Activated gamma-delta T cell (primary cell): Measurements from ENCODE around the gene OAS3.
"Not testable (repeated sequence)": the region's sequence is repeated elsewhere in the genome, so short reads cannot be mapped to it uniquely, and the experiment has no call there.

Experiments
- DNase-seq: peaks from one replicate; lab custom pipeline; 2025; lab: John Stamatoyannopoulos, UW

OAS3 gene

DNA sequence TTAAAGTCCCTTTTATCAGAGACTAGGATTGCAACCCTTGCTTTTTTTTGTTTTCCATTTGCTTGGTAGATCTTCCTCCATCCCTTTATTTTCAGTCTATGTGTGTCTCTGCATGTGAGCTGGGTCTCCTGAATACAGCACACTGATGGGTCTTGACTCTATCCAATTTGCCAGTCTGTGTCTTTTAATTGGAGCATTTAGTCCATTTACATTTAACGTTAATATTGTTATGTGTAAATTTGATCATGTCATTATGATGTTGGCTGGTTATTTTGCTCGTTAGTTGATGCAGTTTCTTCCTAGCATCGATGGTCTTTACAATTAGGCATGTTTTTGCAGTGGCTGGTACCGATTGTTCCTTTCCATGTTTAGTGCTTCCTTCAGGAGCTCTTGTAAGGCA is 18.9 kb downstream of the OAS3 start:
- not testable (repeated sequence) for DNase-seq

DNA sequence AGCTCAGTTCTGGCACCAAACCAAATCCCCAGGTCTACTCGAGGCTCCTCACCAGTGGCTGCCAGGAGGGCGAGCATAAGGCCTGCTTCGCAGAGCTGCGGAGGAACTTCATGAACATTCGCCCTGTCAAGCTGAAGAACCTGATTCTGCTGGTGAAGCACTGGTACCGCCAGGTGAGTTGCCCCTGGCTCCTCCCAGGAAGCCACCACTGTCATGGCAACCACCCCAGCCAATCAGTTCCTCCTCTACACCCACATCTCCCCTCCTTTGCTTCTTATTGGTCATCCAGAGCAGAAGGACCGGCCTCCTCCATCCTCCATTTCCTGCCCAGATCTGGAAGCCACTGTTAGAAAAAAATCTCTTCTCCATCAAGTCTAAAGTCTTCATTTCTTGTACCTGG is 22.8 kb downstream of the OAS3 start:
- no peak for DNase-seq

DNA sequence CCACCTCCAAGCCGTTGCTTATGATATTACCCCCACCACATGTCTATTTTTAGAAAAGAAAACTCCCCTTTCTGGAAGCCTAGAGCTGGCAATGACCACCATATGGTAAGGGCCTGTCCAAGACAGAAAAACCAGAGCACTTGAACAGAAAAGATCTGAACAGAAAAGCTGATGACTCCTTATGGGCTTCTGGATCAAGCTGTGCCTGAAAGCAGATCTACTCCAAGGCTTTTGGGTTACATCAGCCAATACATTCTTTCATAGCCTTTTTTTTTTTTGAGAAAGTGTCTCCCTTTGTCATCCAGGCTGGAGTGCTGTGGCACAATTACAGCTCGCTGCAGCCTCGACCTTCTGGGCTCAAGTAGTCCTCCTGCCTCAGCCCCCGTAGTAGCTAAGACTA is 23.3 kb downstream of the OAS3 start:
- no peak for DNase-seq

DNA sequence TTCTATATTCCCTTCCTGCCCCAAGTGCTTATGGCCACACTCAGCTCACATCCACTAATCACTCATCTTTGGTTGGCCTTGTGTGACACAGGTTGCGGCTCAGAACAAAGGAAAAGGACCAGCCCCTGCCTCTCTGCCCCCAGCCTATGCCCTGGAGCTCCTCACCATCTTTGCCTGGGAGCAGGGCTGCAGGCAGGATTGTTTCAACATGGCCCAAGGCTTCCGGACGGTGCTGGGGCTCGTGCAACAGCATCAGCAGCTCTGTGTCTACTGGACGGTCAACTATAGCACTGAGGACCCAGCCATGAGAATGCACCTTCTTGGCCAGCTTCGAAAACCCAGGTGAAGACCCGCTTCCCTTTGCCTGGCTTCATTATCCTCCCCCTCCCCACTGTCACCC is 24.3 kb downstream of the OAS3 start:
- no peak for DNase-seq

DNA sequence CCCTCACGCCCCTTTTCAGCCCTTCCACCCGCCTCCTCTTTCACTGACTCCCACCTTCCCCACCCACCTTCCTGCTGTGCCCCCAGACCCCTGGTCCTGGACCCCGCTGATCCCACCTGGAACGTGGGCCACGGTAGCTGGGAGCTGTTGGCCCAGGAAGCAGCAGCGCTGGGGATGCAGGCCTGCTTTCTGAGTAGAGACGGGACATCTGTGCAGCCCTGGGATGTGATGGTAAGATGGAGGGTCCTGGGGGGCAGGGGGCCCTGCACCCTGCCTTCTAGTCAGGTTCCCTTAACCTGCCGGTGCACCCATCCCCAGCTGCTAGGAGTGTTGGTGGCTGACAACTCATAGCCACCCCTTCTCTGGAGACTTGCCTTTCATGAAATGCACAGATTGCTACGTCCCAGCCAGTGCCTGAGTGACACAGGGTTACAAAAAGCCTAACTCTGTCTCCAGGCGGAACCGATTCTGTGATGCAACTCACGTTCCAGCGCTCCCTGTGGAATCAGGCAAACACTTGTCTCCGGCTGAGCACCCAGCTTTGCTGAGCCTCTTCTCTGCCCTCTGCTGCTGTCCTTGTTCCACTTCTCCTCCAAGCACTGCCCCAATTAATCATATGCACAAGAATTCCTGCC is 25.1 kb downstream of the OAS3 start:
- no peak for DNase-seq

DNA sequence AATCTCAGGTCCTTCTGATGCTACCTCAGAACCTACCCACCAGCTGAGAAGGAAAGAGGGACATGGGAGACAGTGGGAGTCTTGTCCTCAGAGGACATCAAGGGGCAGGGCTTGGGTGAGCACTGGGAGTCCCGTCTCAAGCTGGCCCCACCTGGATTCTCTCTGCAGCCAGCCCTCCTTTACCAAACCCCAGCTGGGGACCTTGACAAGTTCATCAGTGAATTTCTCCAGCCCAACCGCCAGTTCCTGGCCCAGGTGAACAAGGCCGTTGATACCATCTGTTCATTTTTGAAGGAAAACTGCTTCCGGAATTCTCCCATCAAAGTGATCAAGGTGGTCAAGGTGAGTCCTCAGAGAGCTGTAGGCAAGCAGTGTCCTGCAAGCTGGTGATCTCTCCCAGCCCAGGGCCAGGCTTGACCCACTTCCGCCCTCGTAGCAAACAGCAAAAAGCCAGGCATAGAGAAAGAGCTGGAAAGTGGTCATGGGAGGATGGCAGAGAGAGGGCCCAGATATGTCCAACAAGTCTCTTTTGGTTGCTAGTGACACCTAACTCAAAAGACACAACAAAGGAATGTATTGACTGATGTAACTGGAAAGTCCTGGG is 25.9 kb downstream of the OAS3 start:
- no peak for DNase-seq

DNA sequence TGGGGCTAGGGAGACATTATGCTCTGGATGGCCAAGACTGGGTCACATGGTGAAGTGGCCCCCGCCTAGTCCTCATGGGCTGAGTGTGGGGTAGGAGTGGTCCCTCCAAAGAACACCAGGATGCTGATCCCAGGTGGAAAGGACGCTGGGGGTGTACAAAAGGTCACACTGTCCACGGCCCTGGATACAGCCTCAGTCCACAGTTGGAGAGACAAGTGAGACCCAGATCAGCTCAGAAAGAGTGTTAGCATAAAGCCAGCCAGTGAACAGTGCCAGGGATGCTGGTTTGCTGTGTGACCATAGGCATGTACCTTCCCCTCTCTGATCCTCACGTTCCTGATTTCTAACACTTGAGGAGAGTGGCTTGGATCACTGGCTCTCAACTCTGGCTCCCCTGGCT is 26.6 kb downstream of the OAS3 start:
- DNase-seq = no peak

DNA sequence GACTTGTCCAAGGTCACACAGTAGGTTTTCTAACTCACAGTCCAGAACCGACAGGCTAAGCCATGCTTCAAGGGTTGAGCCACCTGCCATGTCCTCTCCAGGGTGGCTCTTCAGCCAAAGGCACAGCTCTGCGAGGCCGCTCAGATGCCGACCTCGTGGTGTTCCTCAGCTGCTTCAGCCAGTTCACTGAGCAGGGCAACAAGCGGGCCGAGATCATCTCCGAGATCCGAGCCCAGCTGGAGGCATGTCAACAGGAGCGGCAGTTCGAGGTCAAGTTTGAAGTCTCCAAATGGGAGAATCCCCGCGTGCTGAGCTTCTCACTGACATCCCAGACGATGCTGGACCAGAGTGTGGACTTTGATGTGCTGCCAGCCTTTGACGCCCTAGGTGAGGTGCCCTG is 27.4 kb downstream of the OAS3 start:
- DNase-seq = no peak

DNA sequence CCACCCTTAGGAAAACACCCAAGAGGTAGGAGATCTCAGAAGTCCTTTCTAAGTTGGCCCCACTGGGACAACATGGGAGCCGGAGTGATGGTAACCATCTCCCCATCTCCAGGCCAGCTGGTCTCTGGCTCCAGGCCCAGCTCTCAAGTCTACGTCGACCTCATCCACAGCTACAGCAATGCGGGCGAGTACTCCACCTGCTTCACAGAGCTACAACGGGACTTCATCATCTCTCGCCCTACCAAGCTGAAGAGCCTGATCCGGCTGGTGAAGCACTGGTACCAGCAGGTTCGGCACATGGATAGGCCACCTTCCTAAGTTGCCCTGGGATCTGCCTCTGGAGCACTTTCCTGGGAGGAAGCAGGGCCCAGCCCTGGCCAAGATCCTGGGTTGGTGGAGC is 29.0 kb downstream of the OAS3 start:
- no peak for DNase-seq

DNA sequence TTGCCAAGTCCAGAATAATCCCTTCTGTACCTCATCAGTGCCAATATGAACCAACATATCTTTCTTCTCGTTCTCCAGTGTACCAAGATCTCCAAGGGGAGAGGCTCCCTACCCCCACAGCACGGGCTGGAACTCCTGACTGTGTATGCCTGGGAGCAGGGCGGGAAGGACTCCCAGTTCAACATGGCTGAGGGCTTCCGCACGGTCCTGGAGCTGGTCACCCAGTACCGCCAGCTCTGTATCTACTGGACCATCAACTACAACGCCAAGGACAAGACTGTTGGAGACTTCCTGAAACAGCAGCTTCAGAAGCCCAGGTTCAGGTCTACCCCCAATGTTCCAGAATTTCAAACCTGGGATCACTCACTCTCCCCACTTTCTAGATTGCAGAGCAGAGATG is 29.6 kb downstream of the OAS3 start:
- no peak for DNase-seq

DNA sequence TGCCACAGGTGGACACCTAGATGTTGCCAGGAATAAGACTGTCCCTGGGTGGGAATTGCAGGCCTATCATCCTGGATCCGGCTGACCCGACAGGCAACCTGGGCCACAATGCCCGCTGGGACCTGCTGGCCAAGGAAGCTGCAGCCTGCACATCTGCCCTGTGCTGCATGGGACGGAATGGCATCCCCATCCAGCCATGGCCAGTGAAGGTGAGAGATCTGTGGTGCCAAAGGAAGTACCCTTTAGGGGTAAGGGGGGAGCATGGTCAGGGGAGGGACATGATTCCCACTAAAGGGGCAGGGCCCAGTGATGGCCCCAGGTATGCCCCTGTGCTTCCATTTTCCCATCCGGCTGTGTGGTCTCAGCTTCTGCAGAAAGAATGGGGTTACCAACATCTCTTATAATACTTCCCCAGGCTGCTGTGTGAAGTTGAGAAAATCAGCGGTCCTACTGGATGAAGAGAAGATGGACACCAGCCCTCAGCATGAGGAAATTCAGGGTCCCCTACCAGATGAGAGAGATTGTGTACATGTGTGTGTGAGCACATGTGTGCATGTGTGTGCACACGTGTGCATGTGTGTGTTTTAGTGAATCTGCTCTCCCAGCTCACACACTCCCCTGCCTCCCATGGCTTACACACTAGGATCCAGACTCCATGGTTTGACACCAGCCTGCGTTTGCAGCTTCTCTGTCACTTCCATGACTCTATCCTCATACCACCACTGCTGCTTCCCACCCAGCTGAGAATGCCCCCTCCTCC is 31.5 kb downstream of the OAS3 start:
- no peak for DNase-seq

DNA sequence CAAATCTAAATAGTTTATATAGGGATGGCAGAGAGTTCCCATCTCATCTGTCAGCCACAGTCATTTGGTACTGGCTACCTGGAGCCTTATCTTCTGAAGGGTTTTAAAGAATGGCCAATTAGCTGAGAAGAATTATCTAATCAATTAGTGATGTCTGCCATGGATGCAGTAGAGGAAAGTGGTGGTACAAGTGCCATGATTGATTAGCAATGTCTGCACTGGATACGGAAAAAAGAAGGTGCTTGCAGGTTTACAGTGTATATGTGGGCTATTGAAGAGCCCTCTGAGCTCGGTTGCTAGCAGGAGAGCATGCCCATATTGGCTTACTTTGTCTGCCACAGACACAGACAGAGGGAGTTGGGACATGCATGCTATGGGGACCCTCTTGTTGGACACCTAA is 32.1 kb downstream of the OAS3 start:
- no peak for DNase-seq

DNA sequence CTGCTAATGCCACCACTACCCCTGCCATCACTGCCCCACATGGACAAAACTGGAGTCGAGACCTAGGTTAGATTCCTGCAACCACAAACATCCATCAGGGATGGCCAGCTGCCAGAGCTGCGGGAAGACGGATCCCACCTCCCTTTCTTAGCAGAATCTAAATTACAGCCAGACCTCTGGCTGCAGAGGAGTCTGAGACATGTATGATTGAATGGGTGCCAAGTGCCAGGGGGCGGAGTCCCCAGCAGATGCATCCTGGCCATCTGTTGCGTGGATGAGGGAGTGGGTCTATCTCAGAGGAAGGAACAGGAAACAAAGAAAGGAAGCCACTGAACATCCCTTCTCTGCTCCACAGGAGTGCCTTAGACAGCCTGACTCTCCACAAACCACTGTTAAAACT is 33.0 kb downstream of the OAS3 start:
- DNase-seq = no peak

DNA sequence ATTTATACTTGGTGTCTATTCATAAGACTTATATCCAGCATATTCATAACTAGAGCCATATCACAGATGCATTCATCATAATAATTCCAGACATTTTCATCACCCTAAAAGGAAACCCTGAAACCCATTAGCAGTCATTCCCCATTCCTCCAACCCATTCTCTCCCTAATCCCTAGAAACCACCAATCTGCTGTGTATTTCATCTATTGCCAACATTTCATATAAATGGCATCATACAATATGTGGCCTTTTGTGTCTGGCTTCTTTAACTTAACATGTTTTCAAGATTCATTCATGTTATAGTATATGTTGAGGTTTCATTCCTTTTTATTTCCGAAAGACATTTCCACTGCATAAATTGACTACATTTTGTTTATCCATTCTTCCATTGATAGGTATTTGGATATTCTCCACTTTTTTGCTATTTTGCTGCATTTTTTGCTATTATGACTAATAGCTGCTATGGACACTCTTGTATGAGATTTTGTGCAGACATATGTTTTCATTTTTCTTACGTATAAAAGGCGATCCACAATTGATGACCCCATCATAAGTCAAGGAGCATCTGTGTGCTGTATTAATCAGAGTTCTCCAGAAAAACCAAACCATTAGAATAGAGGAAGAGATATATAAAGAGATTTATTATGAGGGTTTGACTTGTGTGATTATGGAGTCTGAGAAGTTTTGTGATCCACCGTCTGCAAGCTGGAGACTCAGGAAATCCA is 34.9 kb downstream of the OAS3 start:
- no peak for DNase-seq

DNA sequence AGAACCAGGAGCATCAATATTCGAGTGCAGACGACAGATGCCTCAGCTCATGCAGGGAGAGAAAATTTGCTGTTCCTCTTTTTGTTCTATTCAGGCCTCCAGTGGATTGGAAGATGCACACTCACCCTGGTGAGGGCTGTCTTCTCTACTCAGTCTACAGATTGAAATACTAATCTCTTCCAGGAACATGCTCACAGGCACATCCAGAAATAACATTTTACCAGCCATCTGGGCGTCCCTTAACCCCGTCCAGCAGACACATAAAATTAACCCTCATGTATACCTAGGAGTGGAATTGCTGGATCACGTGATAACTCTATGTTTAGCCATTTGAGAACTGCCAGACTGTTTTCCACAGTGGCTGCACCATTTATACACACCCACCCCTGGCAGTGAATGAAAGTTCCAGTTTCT is 35.6 kb downstream of the OAS3 start:
- no peak for DNase-seq

DNA sequence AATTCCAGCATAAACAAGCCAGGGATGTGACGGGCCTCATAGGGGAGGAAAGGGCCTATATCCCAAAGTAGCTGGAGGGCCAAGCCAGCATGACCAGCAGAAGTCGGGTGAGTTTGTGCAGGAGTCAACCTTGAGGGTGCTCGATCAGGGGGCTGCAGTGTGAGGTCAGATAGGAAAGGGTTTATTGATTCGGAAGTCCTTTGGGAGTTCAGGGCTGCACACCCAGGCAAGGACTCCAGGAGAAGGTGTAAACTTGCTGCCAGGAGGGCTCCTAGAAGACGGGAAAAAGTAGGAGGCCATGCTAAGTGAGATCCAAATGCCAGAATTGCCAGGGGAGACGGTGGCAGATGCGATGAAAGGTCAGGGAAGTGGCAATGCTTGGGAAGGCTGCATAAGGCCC is 36.6 kb downstream of the OAS3 start:
- no peak for DNase-seq

DNA sequence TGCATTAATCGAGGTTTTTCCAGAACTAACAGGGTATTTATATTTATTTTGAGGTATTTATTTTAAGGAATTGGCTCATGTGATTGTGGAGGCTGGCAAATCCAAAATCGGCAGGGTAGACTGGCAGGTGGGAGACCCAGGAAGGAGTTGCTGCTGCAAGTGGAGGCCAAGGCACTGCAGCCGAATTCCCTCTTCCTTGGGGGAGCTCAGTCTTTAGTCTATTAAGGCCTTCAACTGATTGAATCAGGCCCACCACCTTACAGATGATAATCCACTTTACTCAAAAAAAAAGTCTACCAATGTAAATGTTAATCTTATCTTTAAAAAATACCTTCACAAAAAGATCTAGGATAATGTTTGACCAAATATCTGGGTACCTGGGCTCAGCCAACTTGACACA is 38.9 kb downstream of the OAS3 start:
- no peak for DNase-seq

DNA sequence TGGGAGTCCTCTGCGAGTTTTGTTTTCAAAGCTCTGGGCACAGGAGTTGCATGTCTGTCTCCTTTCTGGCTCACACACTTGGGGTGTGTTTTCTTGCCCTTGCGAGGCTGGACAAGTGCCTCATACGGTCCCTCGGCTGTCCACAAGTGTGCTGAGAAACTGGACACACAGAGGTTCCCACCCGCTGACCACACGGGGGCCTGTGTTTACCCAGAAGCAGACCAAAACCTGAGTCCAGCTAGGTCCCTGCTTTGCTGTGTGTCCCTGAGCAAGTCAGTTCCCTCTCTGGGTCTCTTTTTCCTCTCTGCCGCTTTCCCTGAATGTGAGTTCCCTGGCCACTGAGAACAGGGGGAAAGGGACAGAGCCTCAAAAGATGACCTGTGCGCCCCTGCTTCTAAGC is 39.4 kb downstream of the OAS3 start:
- DNase-seq = no peak

DNA sequence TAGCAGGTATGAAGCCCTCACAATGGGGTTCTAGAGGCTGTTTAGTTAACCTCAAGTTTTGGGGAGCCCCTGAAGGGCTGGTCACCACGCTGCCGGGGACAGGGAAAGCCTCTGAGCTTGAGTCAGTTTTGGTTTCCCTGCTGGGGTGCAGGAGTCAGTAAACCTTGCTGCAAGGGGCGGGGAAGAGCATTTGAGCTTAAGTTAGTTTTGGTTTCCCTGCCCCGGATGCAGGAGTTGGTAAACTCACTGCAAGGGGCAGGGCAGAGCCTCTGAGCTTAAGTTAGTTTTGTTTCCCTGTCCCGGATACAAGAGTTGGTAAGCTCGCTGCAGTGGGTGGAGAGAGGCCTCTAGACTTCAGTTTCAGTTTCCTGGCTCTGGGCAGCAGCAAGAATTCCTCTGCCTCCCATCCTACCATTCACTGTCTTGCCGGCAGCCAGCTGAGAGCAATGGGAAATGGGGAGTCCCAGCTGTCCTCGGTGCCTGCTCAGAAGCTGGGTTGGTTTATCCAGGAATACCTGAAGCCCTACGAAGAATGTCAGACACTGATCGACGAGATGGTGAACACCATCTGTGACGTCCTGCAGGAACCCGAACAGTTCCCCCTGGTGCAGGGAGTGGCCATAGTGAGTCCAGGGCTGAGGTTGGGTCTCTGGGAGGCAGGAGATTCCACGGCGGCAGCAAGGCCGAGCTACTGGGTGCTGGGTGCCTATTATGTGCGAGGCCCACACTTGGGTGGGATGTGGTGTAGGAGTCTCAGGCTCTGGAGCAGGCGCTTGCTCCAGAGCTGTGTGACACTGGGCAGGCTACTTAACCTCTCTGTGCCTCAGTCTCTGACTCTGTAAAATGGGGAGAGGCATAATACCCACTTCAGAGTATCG is 40.1 kb downstream of the OAS3 start, which contains the start of gene OAS2:
OAS2 (plus strand) TSS at position 357 of the 878 bp plus-strand sequence; CDS start at position 447, 90 bp downstream.
- no peak for DNase-seq

DNA sequence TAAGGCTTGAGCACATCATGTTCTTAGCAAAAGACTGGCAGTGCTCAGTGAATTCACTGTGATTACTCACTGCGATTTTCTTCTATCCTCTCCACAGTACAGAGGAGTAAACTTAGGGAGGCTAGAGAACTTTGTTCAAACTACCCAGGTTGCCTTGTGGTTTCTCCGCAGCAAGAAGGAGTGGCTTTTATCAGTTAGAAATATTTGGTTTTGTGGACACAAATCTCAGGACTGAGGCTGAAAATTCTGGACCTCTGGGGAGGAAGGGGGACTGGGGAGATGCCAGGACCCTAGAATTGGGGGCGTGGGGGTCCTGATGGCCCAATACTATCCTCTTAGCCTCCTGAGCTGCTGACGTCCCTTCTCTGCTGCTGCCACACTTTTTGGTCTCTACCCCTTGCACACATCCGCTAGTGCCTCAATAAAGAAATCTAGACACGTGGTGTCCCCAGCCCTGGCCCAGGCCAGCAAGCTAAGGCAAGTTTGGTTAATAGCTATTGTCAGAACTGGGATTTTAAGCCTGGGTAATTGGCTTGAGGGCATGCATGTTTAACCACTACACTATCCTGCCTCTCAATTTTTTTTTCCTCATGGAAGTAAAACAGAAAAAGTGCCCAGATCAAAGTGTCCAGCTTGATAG is 40.9 kb downstream of the OAS3 start:
- no peak for DNase-seq

DNA sequence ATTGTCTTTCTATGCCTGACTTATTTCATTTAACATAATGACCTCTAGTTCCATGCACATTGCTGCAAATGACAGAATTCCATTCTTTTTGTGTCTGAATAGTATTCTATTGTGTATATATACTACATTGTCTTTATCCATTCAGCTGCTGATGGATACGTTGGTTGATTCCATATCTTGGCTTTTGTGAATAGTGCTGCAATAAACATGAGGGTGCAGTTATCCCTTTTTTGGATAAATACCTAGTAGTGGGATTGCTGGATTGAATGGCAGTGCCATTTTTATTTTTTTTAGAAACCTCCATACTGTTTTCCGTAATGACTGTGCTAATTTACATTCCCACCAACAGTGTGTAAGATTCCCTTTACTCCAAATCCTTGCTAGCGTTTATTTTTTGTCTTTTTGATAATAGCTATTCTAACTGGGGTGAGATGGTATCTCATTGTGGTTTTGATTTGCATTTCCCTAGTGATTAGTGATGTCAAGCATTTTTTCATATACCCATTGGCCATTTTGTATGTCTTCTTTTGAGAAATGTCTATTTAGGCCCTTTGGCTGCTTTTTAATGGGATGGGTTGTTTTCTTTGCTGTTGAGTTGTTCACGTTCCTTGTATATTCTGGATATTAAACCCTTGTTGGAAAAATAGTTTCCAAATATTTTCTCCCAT is 42.4 kb downstream of the OAS3 start:
- no peak for DNase-seq
